Ishikawa (cell line): Measurements from ENCODE around the gene TWNK.

Experiments
- CEBPB ChIP-seq: IDR thresholded peaks from 2 replicates; pipeline ENCODE4 v1.6.1; 2012
- CREB1 ChIP-seq: IDR thresholded peaks from 2 replicates; pipeline ENCODE4 v1.6.1; 2012; ENCODE audit warnings: low read depth
- EGR1 ChIP-seq: IDR thresholded peaks from 2 replicates; pipeline ENCODE4 v1.6.1; 2012
- EP300 ChIP-seq: IDR thresholded peaks from 2 replicates; pipeline ENCODE4 v1.6.1; 2012; ENCODE audit warnings: borderline replicate concordance
- FOXM1 ChIP-seq: IDR thresholded peaks from 2 replicates; pipeline ENCODE4 v1.6.1; 2012; ENCODE audit warnings: low read depth, borderline replicate concordance
- NFIC ChIP-seq: IDR thresholded peaks from 2 replicates; pipeline ENCODE4 v1.6.1; 2012
- RAD21 ChIP-seq: IDR thresholded peaks from 2 replicates; pipeline ENCODE4 v1.6.1; 2012; ENCODE audit warnings: low read depth
- TAF1 ChIP-seq: IDR thresholded peaks from 2 replicates; pipeline ENCODE4 v1.6.1; 2012; ENCODE audit warnings: low read depth, mild to moderate bottlenecking
- TCF12 ChIP-seq: IDR thresholded peaks from 2 replicates; pipeline ENCODE4 v1.6.1; 2012; ENCODE audit warnings: low read depth
- TEAD4 ChIP-seq: IDR thresholded peaks from 2 replicates; pipeline ENCODE4 v1.6.1; 2012
- USF1 ChIP-seq: IDR thresholded peaks from 2 replicates; pipeline ENCODE4 v1.6.1; 2012
- YY1 ChIP-seq: IDR thresholded peaks from 2 replicates; pipeline ENCODE4 v1.6.1; 2012; ENCODE audit warnings: low read depth
- ZBTB7A ChIP-seq: IDR thresholded peaks from 2 replicates; pipeline ENCODE4 v1.6.1; 2012; ENCODE audit warnings: low read depth
- TF ChIP-seq, protein P1 (sequence below): IDR thresholded peaks from 2 replicates; pipeline ENCODE4 v1.6.1; 2012
- TF ChIP-seq, protein P2 (sequence below): IDR thresholded peaks from 2 replicates; pipeline ENCODE4 v1.6.1; 2012; ENCODE audit warnings: low read depth, mild to moderate bottlenecking

Gene TWNK

GRCh38 chr10:100967332-100967731 lies 20.0 kb upstream of the TWNK start:
- TF ChIP-seq, protein P1, sequence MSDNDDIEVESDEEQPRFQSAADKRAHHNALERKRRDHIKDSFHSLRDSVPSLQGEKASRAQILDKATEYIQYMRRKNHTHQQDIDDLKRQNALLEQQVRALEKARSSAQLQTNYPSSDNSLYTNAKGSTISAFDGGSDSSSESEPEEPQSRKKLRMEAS, result no peak
- TF ChIP-seq NFIC (no peak), USF1 (no peak), YY1 (no peak), TCF12 (no peak), TEAD4 (no peak), EGR1 (no peak), RAD21 (no peak), EP300 (no peak)

- TF ChIP-seq, protein P1, result no peak
- TF ChIP-seq CEBPB (no peak), TCF12 (no peak), TEAD4 (no peak)
- TF ChIP-seq, protein P2, sequence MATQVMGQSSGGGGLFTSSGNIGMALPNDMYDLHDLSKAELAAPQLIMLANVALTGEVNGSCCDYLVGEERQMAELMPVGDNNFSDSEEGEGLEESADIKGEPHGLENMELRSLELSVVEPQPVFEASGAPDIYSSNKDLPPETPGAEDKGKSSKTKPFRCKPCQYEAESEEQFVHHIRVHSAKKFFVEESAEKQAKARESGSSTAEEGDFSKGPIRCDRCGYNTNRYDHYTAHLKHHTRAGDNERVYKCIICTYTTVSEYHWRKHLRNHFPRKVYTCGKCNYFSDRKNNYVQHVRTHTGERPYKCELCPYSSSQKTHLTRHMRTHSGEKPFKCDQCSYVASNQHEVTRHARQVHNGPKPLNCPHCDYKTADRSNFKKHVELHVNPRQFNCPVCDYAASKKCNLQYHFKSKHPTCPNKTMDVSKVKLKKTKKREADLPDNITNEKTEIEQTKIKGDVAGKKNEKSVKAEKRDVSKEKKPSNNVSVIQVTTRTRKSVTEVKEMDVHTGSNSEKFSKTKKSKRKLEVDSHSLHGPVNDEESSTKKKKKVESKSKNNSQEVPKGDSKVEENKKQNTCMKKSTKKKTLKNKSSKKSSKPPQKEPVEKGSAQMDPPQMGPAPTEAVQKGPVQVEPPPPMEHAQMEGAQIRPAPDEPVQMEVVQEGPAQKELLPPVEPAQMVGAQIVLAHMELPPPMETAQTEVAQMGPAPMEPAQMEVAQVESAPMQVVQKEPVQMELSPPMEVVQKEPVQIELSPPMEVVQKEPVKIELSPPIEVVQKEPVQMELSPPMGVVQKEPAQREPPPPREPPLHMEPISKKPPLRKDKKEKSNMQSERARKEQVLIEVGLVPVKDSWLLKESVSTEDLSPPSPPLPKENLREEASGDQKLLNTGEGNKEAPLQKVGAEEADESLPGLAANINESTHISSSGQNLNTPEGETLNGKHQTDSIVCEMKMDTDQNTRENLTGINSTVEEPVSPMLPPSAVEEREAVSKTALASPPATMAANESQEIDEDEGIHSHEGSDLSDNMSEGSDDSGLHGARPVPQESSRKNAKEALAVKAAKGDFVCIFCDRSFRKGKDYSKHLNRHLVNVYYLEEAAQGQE, result no peak
Measured at GRCh38 chr10:100968062-100968736, 19.1 kb upstream of the TWNK start.

GRCh38 chr10:100968863-100969186 lies 18.5 kb upstream of the TWNK start:
- TF ChIP-seq EP300 (no peak), ZBTB7A (no peak), CREB1 (no peak), NFIC (no peak), TCF12 (no peak), TEAD4 (no peak), USF1 (no peak), RAD21 (no peak), FOXM1 (no peak), CEBPB (no peak), EGR1 (no peak), YY1 (no peak), TAF1 (no peak)
- TF ChIP-seq, protein P2, result no peak
- TF ChIP-seq, protein P1, result no peak; the same call in 1 of the 2 replicates

DNA sequence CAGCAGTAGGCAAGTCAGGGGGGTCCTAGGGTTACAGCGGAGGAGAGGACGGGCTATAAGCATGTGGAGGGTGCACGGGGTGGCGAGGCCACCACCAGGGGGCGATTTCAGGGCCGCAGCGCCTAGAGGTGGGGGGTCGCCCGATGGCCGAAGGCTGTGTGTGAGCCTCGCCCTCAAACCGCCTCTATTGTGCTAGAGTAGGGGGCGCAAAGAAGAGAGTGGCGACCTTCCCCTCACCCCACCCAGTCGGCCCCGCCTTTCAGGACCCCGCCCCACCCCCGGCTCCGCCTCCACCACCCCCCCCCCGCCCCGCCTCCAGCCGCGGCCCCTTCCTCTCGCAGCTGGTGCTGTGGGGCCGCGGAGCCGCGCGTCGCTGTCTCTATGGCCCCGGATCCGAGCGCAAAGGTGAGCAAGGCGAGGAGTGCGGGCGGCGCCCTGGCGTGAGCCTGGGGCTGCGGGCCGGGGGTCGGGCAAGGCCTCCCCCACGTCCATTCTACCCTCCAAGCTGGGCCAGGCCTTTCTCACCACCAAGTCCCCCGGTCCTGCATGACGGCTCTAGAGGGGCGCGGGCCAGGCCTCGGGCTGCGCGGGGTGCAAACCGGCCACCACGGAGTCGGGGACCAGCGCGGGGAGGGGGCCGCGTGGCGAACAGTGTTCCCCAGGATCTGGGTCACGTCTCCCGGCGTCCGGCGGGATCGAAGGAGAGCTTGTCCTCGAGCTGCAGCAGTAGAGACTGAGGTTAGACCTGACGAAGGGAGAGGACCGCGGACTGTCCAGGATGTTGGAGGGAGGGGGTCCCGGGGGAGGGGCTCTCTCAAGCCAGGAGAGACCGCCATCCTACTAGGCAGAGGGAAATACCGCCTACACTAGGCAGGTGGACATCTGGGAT lies 17.9 kb upstream of the TWNK start, which contains the start of gene SEMA4G:
SEMA4G (plus strand) TSS at position 318 of the 889 bp plus-strand sequence. CDS start 3,409 bp downstream, outside the sequence.
- TF ChIP-seq, protein P2, result no peak
- TF ChIP-seq CREB1 (no peak), TCF12 (no peak), ZBTB7A (peak; percentile 96), FOXM1 (no peak), YY1 (peak; percentile 3; the same call in 1 of the 2 replicates), RAD21 (peak; percentile 10; the same call in 1 of the 2 replicates)
